HepG2 (cell line): ENCODE measurements around the gene RHOT2. TPM values are rescaled to one million over a fixed set of nuclear protein-coding genes. Genes with fewer than 3 reads are reported as not detected.

Experiments
- ATF1 ChIP-seq: IDR thresholded peaks from 2 replicates; pipeline ENCODE4 v1.6.1; 2016; ENCODE audit warnings: mild to moderate bottlenecking, control low read depth
- ATF7 ChIP-seq, 2 experiments: fragments of 450-650 bp in 1 of 2; sonication (generic) in 1 of 2; formaldehyde crosslinking in 1 of 2; IDR thresholded peaks; 2 replicates each; pipeline versions ENCODE4 v1.4.0 to v1.6.1; 2016 to 2020; ENCODE audit warnings: antibody characterized with exemption in 1 of 2, mild to moderate bottlenecking in 1 of 2, missing genetic modification reagents in 1 of 2
- CAMTA2 ChIP-seq: sonication (generic); formaldehyde crosslinking; IDR thresholded peaks from 2 replicates; pipeline ENCODE4 v1.4.0; 2020; ENCODE audit warnings: mild to moderate bottlenecking, missing genetic modification reagents, borderline replicate concordance
- EED ChIP-seq: sonication (generic); formaldehyde crosslinking; IDR thresholded peaks from 2 replicates; pipeline ENCODE4 v1.5.0; 2020; ENCODE audit warnings: mild to moderate bottlenecking, missing genetic modification reagents
- ESRRA ChIP-seq: sonication (generic); formaldehyde crosslinking; IDR thresholded peaks from 2 replicates; pipeline ENCODE4 v1.5.1; 2020; ENCODE audit warnings: mild to moderate bottlenecking, low read depth, missing genetic modification reagents
- KDM5A ChIP-seq: fragments of 200-600 bp; sonication (generic); IDR thresholded peaks from 2 replicates; pipeline ENCODE4 v1.7.0; 2018; ENCODE audit warnings: antibody characterized with exemption, mild to moderate bottlenecking, low read length, borderline replicate concordance
- PCBP2 ChIP-seq: fragments of 200-400 bp; formaldehyde crosslinking; optimal IDR thresholded peaks from 2 replicates; pipeline ENCODE3; 2018; ENCODE audit warnings: low read length, low read depth; ENCODE audit not compliant: poor library complexity, severe bottlenecking
- RAD21 ChIP-seq: fragments of 450-650 bp; formaldehyde crosslinking; IDR thresholded peaks from 2 replicates; pipeline ENCODE4 v1.5.0; 2020; ENCODE audit warnings: mild to moderate bottlenecking
- RCOR2 ChIP-seq: IDR thresholded peaks from 2 replicates; pipeline ENCODE4 v1.6.1; 2016; ENCODE audit warnings: missing biosample characterization, missing genetic modification reagents
- RXRB ChIP-seq: IDR thresholded peaks from 2 replicates; pipeline ENCODE4 v1.6.1; 2016; ENCODE audit warnings: borderline replicate concordance, missing genetic modification reagents, missing compliant biosample characterization
- TGIF2 ChIP-seq: IDR thresholded peaks from 2 replicates; pipeline ENCODE4 v1.6.1; 2016; ENCODE audit warnings: control low read depth, missing compliant biosample characterization
- U2AF2 ChIP-seq: fragments of 200-400 bp; formaldehyde crosslinking; IDR thresholded peaks from 2 replicates; pipeline ENCODE4 v1.6.1; 2017; ENCODE audit warnings: low read depth, mild to moderate bottlenecking, low read length
- ZIK1 ChIP-seq: sonication (generic); formaldehyde crosslinking; IDR thresholded peaks from 2 replicates; pipeline ENCODE4 v1.5.0; 2020; ENCODE audit warnings: mild to moderate bottlenecking, low read depth, missing genetic modification reagents, borderline replicate concordance
- ZNF558 ChIP-seq: sonication (generic); formaldehyde crosslinking; IDR thresholded peaks from 2 replicates; pipeline ENCODE4 v1.9.0; 2022; ENCODE audit warnings: mild to moderate bottlenecking, missing genetic modification reagents, borderline replicate concordance
- ZNF644 ChIP-seq: IDR thresholded peaks from 2 replicates; pipeline ENCODE4 v1.6.1; 2016; ENCODE audit warnings: low read depth
- polyA plus RNA-seq, 8 experiments: library from polyadenylated mRNA; depleted of rRNA in 3 of 8; stranded (reverse) in 7 of 8; unstranded in 1 of 8; fragments of >200 nt; fragmentation: Illumina TruSeq in 4 of 8; extraction: Trizol in 4 of 8; gene quantifications; 2 replicates each; pipeline versions ENCODE4 v1.2.1 to v1.2.3, GENCODE V29; 2011 to 2016; ENCODE audit warnings: low read depth in 4 of 8, missing spikeins in 1 of 8, mixed read lengths in 1 of 8; ENCODE audit not compliant: insufficient read depth in 1 of 8
- total RNA-seq, 5 experiments: library from RNA; depleted of rRNA; stranded (reverse); fragments of >200 nt; fragmentation: Illumina TruSeq; extraction: Trizol; gene quantifications; 2 replicates each; pipeline ENCODE4 v1.2.3, GENCODE V29; 2016; ENCODE audit warnings: low read depth in 1 of 5
- TF ChIP-seq, protein P1 (sequence below): IDR thresholded peaks from 2 replicates; pipeline ENCODE4 v1.6.1; 2016; ENCODE audit warnings: missing compliant biosample characterization, missing genetic modification reagents, borderline replicate concordance
- TF ChIP-seq, protein P2 (sequence below): sonication (generic); formaldehyde crosslinking; IDR thresholded peaks from 2 replicates; pipeline ENCODE4 v1.4.0; 2020; ENCODE audit warnings: missing genetic modification reagents, mild to moderate bottlenecking, borderline replicate concordance
- TF ChIP-seq, protein P3 (sequence below): sonication (generic); formaldehyde crosslinking; IDR thresholded peaks from 2 replicates; pipeline ENCODE4 v1.4.0; 2020; ENCODE audit warnings: missing genetic modification reagents
- TF ChIP-seq, protein P4 (sequence below): sonication (generic); formaldehyde crosslinking; IDR thresholded peaks from 2 replicates; pipeline ENCODE4 v1.4.0; 2020; ENCODE audit warnings: missing genetic modification reagents, borderline replicate concordance

Gene RHOT2
- total and polyA plus RNA-seq, 2 of the 13 experiments (the other 11 are each of a cell fraction or from before 2014, with no cell fraction given) = 63.6 to 76.9 TPM

DNA sequence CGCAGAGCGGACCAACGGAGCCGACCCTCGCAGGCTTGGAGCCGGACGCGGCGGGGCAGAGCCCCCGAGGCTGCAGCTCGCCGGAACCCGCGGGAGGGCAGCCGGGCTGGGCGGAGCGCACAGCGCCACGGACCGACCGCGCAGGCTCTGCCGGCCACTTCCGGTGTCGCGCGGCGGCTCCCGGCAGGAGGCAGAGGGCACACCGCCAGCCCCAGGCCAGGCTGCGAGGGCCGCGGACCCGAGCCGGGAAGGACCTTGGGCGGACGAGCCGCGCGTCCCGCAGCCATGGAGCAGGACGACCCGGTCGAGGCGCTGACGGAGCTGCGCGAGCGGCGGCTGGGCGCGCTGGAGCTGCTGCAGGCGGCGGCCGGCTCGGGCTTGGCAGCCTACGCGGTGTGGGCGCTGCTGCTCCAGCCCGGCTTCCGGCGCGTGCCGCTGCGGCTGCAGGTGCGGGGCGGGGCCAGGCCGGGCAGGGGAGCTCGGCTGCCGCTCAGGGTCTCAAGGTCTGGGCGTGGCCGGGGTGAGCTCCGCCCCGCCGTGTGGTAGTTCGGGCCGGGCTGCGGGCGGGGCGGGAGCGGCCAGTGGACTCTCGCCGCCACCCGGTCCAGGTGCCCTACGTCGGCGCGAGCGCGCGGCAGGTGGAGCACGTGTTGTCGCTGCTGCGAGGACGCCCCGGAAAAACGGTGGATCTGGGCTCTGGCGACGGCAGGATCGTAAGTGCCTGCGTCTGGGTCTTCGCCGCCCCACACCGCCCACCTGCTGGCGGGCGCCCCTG lies 53.2 kb downstream of the RHOT2 start, which contains the start of gene ANTKMT (continued):
- TF ChIP-seq, protein P1, sequence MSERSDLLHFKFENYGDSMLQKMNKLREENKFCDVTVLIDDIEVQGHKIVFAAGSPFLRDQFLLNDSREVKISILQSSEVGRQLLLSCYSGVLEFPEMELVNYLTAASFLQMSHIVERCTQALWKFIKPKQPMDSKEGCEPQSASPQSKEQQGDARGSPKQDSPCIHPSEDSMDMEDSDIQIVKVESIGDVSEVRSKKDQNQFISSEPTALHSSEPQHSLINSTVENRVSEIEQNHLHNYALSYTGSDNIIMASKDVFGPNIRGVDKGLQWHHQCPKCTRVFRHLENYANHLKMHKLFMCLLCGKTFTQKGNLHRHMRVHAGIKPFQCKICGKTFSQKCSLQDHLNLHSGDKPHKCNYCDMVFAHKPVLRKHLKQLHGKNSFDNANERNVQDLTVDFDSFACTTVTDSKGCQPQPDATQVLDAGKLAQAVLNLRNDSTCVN = no peak
- no peak for TF ChIP-seq ZNF644 (CRISPR knock-in tag)
- peak; percentile 54; the same call in 1 of the 2 replicates for TF ChIP-seq ZNF558 (CRISPR knock-in tag)
- 0 out of 2 replicates have a peak, but pooled peaks have one; percentile 34 for TF ChIP-seq TGIF2 (CRISPR knock-in tag)
- 0 out of 2 replicates have a peak, but pooled peaks have one; percentile 38 for TF ChIP-seq ESRRA (CRISPR knock-in tag)
- TF ChIP-seq, protein P2, sequence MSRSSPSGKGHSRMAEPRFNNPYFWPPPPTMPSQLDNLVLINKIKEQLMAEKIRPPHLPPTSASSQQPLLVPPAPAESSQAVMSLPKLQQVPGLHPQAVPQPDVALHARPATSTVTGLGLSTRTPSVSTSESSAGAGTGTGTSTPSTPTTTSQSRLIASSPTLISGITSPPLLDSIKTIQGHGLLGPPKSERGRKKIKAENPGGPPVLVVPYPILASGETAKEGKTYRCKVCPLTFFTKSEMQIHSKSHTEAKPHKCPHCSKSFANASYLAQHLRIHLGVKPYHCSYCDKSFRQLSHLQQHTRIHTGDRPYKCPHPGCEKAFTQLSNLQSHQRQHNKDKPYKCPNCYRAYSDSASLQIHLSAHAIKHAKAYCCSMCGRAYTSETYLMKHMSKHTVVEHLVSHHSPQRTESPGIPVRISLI (CRISPR knock-in tag) = no peak
- TF ChIP-seq EED = peak; percentile 48; the same call in 1 of the 2 replicates
- no peak for TF ChIP-seq ATF7 (IDR thresholded peaks at IDR 0.05)
- peak; percentile 48; the same call in 1 of the 2 replicates for TF ChIP-seq ATF7 (CRISPR knock-in tag; IDR thresholded peaks at IDR 0.05)
- TF ChIP-seq RCOR2 (CRISPR knock-in tag) = no peak
- TF ChIP-seq CAMTA2 = 0 out of 2 replicates have a peak, but pooled peaks have one; percentile 82
- peak; percentile 77 for TF ChIP-seq ZIK1 (CRISPR knock-in tag)
- TF ChIP-seq PCBP2 = no peak
- no peak for TF ChIP-seq U2AF2
- peak; percentile 41; the same call in 1 of the 2 replicates for TF ChIP-seq RAD21
- peak; percentile 32; the same call in 1 of the 2 replicates for TF ChIP-seq RXRB (CRISPR knock-in tag)
- TF ChIP-seq, protein P3, sequence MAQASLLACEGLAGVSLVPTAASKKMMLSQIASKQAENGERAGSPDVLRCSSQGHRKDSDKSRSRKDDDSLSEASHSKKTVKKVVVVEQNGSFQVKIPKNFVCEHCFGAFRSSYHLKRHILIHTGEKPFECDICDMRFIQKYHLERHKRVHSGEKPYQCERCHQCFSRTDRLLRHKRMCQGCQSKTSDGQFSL (CRISPR knock-in tag) = no peak; the same call in 1 of the 2 replicates
- no peak for TF ChIP-seq ATF1 (CRISPR knock-in tag)
- TF ChIP-seq, protein P4, sequence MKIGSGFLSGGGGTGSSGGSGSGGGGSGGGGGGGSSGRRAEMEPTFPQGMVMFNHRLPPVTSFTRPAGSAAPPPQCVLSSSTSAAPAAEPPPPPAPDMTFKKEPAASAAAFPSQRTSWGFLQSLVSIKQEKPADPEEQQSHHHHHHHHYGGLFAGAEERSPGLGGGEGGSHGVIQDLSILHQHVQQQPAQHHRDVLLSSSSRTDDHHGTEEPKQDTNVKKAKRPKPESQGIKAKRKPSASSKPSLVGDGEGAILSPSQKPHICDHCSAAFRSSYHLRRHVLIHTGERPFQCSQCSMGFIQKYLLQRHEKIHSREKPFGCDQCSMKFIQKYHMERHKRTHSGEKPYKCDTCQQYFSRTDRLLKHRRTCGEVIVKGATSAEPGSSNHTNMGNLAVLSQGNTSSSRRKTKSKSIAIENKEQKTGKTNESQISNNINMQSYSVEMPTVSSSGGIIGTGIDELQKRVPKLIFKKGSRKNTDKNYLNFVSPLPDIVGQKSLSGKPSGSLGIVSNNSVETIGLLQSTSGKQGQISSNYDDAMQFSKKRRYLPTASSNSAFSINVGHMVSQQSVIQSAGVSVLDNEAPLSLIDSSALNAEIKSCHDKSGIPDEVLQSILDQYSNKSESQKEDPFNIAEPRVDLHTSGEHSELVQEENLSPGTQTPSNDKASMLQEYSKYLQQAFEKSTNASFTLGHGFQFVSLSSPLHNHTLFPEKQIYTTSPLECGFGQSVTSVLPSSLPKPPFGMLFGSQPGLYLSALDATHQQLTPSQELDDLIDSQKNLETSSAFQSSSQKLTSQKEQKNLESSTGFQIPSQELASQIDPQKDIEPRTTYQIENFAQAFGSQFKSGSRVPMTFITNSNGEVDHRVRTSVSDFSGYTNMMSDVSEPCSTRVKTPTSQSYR (CRISPR knock-in tag) = peak; percentile 33
- peak; percentile 88 for TF ChIP-seq KDM5A
